Astrocyte (in vitro differentiated cells and primary cell): ENCODE measurements around the gene TMEM132A. TPM values are rescaled to one million over a fixed set of nuclear protein-coding genes. Genes with fewer than 3 reads are reported as not detected.

ENCODE experiments used
- DNase-seq: peaks from one replicate; pipeline ENCODE4 v3.0.0-alpha.2; 2010; ENCODE audit warnings: low read depth
- FAIRE-seq: peaks from 2 replicates; lab custom pipeline; 2011; peaks lifted over from hg19 to GRCh38; lab: Jason Lieb, UNC
- H2AFZ ChIP-seq: 2 replicates; pipeline ENCODE4 v1.6.0; 2012; ENCODE audit warnings: low read depth, low read length, inconsistent platforms
- H3K27ac ChIP-seq: 2 replicates; pipeline ENCODE4 v1.5.1; 2011; ENCODE audit warnings: low read depth, low read length, inconsistent platforms
- H3K27me3 ChIP-seq: 2 replicates; pipeline ENCODE4 v1.6.0; 2011; ENCODE audit warnings: low read length, inconsistent platforms; ENCODE audit not compliant: insufficient read depth
- H3K36me3 ChIP-seq: 2 replicates; pipeline ENCODE4 v1.5.1; 2011; ENCODE audit warnings: low read length, inconsistent platforms; ENCODE audit not compliant: insufficient read depth
- H3K4me1 ChIP-seq: 2 replicates; pipeline ENCODE4 v1.5.1; 2011; ENCODE audit warnings: low read length, inconsistent platforms; ENCODE audit not compliant: insufficient read depth
- H3K4me2 ChIP-seq: 2 replicates; pipeline ENCODE4 v1.6.0; 2012; ENCODE audit warnings: low read length, inconsistent platforms
- H3K4me3 ChIP-seq: 2 replicates; pipeline ENCODE4 v1.5.1; 2011; ENCODE audit warnings: low read depth, mild to moderate bottlenecking, low read length, inconsistent platforms; ENCODE audit not compliant: insufficient read depth
- H3K79me2 ChIP-seq: 2 replicates; pipeline ENCODE4 v1.6.0; 2012; ENCODE audit warnings: mild to moderate bottlenecking, low read length, inconsistent platforms; ENCODE audit not compliant: insufficient read depth
- H3K9ac ChIP-seq: 2 replicates; pipeline ENCODE4 v1.6.0; 2012; ENCODE audit warnings: mild to moderate bottlenecking, low read length, inconsistent platforms
- H3K9me3 ChIP-seq: 2 replicates; pipeline ENCODE4 v1.5.1; 2012; ENCODE audit warnings: low read depth, mild to moderate bottlenecking, low read length, inconsistent platforms; ENCODE audit not compliant: insufficient read depth
- H4K20me1 ChIP-seq: 2 replicates; pipeline ENCODE4 v1.6.0; 2012; ENCODE audit warnings: low read length, inconsistent platforms; ENCODE audit not compliant: insufficient read depth
- H3K27ac Mint-ChIP-seq: one replicate; pipeline ENCODE4 v1.8.0; 2021; ENCODE audit warnings: mild to moderate bottlenecking, mixed read lengths; ENCODE audit not compliant: unreplicated experiment
- H3K27me3 Mint-ChIP-seq: one replicate; pipeline ENCODE4 v1.8.0; 2021; ENCODE audit warnings: low read depth, mixed read lengths; ENCODE audit not compliant: unreplicated experiment
- H3K36me3 Mint-ChIP-seq: one replicate; pipeline ENCODE4 v1.8.0; 2021; ENCODE audit warnings: low read depth, mixed read lengths; ENCODE audit not compliant: unreplicated experiment
- H3K4me1 Mint-ChIP-seq: one replicate; pipeline ENCODE4 v1.8.0; 2021; ENCODE audit warnings: low read depth, mixed read lengths; ENCODE audit not compliant: unreplicated experiment
- H3K4me3 Mint-ChIP-seq: one replicate; pipeline ENCODE4 v1.8.0; 2021; ENCODE audit warnings: mild to moderate bottlenecking, moderate library complexity, mixed read lengths; ENCODE audit not compliant: unreplicated experiment
- H3K9me3 Mint-ChIP-seq: one replicate; pipeline ENCODE4 v1.8.0; 2021; ENCODE audit warnings: mild to moderate bottlenecking, mixed read lengths; ENCODE audit not compliant: unreplicated experiment
- CTCF ChIP-seq: IDR thresholded peaks from 2 replicates; pipeline ENCODE4 v1.5.1; 2011; ENCODE audit warnings: low read depth, mild to moderate bottlenecking, inconsistent platforms, low read length, moderate library complexity; ENCODE audit not compliant: insufficient read depth
- EZH2 ChIP-seq: IDR thresholded peaks from 2 replicates; pipeline ENCODE4 v1.6.1; 2012; ENCODE audit warnings: mild to moderate bottlenecking, low read length, inconsistent platforms; ENCODE audit not compliant: insufficient read depth
- total RNA-seq: library from RNA; stranded (reverse); gene quantifications from 2 replicates; pipeline ENCODE4 v1.2.1, GENCODE V29; 2021

Gene TMEM132A
- total RNA-seq, 1 donor from 2014 or later = 117 TPM

- H3K27me3 ChIP-seq = peaks cover 6% of the 10 kb centered on the region
- no peak overlapping the region for H3K4me2 ChIP-seq
- H3K4me3 ChIP-seq = no peak overlapping the region
- no peak overlapping the region for H3K27ac ChIP-seq
- Mint-ChIP-seq H3K36me3 (peaks cover 17% of the 10 kb centered on the region), H3K27ac (no peak overlapping the region), H3K4me1 (no peaks in the 10 kb centered on the region), H3K27me3 (peaks cover 2% of the 10 kb centered on the region), H3K9me3 (no peaks in the 10 kb centered on the region), H3K4me3 (no peak overlapping the region)
- no peak overlapping the region for H2AFZ ChIP-seq
- no peak for TF ChIP-seq CTCF
- no peak for TF ChIP-seq EZH2
- H3K79me2 ChIP-seq = no peaks in the 10 kb centered on the region
- no peaks in the 10 kb centered on the region for H3K36me3 ChIP-seq
- H3K4me1 ChIP-seq = no peaks in the 10 kb centered on the region
- no peaks in the 10 kb centered on the region for H3K9me3 ChIP-seq
- no peak for FAIRE-seq
- no peak for DNase-seq
- H3K9ac ChIP-seq = no peak overlapping the region
- no peaks in the 10 kb centered on the region for H4K20me1 ChIP-seq
Measured at GRCh38 chr11:60936467-60937143, 12.3 kb downstream of the TMEM132A start.

GRCh38 chr11:60937144-60937527 lies 12.9 kb downstream of the TMEM132A start:
- Histone ChIP-seq H4K20me1 (no peaks in the 10 kb centered on the region), H3K79me2 (no peaks in the 10 kb centered on the region), H2AFZ (no peak overlapping the region), H3K27ac (no peak overlapping the region), H3K9ac (no peak overlapping the region), H3K4me2 (no peak overlapping the region), H3K4me3 (no peak overlapping the region), H3K36me3 (no peaks in the 10 kb centered on the region), H3K27me3 (peaks cover 7% of the 10 kb centered on the region), H3K4me1 (no peaks in the 10 kb centered on the region), H3K9me3 (no peaks in the 10 kb centered on the region)
- H3K4me3 Mint-ChIP-seq = no peak overlapping the region
- H3K27me3 Mint-ChIP-seq = peaks cover 2% of the 10 kb centered on the region
- H3K27ac Mint-ChIP-seq = no peak overlapping the region
- DNase-seq (no peak), FAIRE-seq (no peak)
- peaks cover 17% of the 10 kb centered on the region for H3K36me3 Mint-ChIP-seq
- H3K9me3 Mint-ChIP-seq = no peaks in the 10 kb centered on the region
- TF ChIP-seq EZH2 (no peak), CTCF (no peak)
- H3K4me1 Mint-ChIP-seq = no peaks in the 10 kb centered on the region

GRCh38 chr11:60937811-60938210 lies 13.6 kb downstream of the TMEM132A start:
- TF ChIP-seq CTCF (no peak), EZH2 (no peak)
- Histone ChIP-seq H3K4me2 (no peak overlapping the region), H3K9ac (no peak overlapping the region), H3K79me2 (no peaks in the 10 kb centered on the region), H3K36me3 (no peaks in the 10 kb centered on the region), H3K9me3 (no peaks in the 10 kb centered on the region), H3K4me3 (no peak overlapping the region), H2AFZ (no peak overlapping the region), H3K4me1 (no peaks in the 10 kb centered on the region), H3K27ac (no peak overlapping the region), H3K27me3 (peaks cover 7% of the 10 kb centered on the region), H4K20me1 (no peaks in the 10 kb centered on the region)
- H3K27ac Mint-ChIP-seq = no peak overlapping the region
- DNase-seq (no peak), FAIRE-seq (no peak)
- H3K36me3 Mint-ChIP-seq = peaks cover 18% of the 10 kb centered on the region
- H3K4me3 Mint-ChIP-seq = no peak overlapping the region
- H3K27me3 Mint-ChIP-seq = peaks cover 2% of the 10 kb centered on the region
- no peaks in the 10 kb centered on the region for H3K9me3 Mint-ChIP-seq
- H3K4me1 Mint-ChIP-seq = peaks cover under 1% of the 10 kb centered on the region
